NCI-H2107 treated with DMSO at 0.1 percent for 48 hours (cell line): Measurements from ENCODE around the gene MFNG.

ENCODE experiments used
- DNase-seq: peaks from one replicate; lab custom pipeline; 2025; ENCODE audit not compliant: unreplicated experiment; lab: John Stamatoyannopoulos, UW

Gene MFNG

DNA sequence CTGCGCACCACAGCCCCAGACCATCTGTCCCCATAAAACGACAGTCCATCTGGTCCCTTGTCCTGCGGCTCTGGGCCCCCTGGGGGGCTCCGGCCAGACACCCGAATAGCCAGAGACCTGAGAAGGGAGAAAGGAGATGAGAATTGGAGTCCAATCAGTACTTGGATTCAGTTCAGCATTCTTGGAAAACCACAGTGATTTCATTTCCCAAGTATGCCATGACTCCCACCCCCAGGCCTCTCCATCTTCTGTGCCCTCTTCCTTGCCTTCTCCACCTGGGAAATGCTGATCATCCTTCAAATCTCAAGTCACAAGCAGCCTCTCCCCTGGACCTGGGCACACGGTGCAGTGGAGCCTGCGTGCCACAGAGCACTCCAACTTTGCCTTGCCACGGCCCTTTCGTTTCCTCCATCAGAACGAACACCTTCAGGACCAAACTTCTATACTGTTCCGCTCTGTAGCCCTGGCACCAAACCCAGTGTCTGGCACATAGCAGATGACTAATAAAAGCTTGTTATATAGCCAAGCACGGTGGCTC is 10.9 kb upstream of the MFNG start:
- DNase-seq, result no peak

DNA sequence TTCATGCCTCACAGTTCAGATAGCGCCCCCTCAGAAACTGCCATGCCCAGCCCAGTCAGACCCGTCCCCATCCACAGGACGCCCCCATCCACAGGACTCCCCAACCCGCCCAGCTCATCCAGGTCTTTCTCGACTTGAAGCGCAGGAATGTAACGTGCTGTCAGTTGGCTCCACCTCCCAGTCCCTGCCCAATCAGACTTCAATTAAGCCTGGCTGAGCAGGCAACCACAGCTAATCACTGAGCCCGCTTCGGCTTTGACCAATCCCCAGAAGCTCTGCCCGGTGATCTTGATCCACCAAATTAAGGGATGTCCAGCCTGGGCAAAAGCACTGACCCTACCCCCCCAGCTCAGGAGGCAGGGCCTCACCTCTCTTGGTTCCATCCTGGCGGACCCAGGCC is 10.5 kb upstream of the MFNG start:
- DNase-seq, result no peak

DNA sequence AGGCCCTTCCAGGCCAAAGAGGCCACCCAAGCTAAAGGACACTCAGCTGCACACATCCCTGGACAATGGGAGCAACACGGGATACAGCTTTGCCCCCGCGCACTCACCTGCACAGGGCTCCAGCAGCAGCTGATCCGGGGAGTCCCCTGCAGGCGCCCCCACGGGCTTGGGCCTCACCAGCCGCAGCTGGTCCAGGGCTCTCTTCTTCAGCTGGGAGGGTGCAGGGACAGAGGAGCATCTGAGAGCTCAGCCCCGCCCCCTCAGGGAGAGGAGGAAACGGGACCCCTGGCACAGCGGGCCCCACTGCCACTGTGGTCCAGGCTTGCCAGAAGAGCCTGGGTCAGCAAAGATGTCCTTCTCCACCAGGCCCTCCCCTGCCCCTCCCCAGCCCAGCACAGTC is 7.8 kb upstream of the MFNG start:
- DNase-seq, result no peak

DNA sequence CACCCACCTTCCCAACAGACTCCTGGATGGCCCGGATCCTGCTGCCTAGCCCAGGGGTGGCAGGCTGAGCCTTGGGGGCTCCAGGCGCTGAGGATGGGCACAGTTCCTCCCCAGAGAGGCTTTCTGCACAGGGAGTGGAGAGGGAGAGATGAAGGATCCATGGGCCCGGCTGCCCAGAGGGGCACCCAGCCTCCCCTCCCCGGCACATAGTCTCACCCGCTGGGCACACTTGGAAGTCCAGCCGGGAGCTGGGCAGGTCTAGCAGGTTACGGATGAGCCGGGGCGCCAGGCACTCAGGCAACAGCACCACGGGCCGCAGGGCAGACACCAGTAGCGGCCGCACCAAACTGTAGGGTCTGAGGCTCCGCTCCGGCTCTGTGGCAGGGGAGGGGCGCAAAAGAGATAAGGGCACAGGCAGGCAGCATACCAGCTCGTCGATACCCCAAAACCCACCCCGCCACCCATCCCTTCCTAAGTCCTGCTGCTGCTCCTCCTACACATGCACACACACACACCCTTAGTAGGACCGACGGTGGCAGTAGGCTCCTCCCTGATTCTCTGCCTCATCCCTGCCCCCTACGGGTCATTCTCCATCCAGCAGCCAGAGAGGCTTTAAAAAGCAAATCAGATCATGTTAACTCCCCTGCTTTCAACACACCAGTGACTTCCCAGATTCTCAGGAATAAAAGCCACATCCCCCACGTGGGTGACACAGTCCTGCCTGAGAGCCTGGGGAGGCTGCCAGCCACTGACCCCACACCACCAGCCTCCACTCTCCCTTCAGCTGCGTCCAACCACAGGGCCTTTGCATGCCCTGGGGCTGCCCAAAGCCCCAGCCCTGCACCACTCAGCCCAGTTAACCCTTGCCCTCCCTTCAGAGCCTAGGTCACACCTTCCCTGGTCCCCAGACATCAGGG is 6.5 kb upstream of the MFNG start:
- DNase-seq, result no peak

DNA sequence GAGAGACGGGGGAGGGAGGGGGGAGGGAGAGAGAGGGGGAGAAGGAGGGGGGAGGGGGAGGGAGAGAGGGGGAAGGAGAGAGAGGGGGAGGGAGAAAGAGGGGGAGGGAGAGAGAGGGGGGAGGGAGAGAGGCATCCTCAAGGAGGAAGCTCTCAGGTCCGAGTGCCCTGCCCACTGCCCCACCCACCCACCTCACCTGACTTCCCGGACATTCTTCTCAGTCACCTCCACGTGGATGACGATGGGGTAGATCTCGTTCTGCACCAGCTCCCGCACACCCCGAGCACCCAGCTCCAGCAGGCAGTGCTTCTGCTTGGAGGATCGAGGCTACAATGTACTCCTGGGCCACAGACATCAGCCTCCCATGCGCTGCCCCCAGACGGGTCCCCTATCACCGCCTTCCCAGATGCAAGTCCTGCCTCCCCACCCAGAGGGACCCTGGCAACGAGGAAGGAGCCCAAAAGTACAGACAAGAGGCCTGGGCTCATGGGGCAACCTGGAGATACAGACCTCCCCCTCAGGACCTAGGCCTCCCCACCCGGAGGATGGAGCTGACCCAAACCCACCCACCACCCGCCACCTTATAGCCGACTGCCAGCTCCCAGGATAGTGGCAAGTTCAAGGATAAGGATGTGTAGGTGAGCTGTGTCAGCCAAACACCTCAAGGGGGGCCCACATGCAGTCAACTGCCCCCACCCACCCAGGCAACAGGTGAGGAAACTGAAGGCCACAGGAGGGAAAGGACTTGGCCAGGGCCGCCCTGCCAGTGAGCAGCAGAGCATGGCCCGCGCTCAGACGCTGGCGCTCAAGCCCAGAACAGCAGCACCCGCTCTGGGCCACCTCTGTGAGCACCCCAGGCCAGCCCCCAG is 5.6 kb upstream of the MFNG start:
- DNase-seq, result no peak

DNA sequence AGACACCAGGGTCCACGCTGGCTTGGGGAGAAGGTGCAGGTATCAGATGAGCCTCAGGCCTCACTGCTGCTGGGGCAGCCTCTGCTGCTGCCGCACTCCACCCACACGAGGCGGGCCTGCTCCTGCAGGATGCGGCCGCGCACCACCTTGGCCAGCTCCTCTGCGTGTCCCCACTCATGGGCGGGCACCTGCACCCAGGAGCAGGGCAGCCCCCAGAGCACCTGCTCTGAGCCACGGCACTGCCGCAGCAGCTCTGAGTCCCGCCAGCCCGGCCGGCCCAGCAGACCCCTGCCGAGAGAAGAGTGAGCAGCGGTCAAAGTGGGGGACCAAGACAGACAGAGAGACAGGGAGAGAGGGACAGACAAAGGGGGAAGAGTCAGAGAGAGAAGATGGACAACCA is 4.9 kb upstream of the MFNG start:
- no peak for DNase-seq

DNA sequence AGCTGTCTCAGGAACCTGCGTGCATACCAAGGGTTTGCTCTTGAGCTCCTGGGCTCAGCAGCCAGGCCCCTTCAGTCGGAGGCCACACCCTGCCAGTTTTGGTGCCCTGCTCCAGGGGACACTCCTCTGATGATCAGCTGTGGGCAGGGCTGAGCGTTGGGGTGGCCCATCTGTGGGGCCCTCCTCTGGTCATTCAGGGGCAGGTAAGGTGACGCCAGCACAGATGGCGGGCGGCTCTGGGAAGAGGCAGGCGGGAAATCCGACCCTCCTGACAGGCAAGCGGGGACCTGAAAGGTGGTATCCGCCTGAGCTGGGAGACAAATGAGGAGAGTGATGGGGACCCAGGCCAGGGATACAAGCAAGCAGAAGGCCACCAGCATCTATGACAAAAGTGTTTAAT is 3.8 kb upstream of the MFNG start:
- no peak for DNase-seq

DNA sequence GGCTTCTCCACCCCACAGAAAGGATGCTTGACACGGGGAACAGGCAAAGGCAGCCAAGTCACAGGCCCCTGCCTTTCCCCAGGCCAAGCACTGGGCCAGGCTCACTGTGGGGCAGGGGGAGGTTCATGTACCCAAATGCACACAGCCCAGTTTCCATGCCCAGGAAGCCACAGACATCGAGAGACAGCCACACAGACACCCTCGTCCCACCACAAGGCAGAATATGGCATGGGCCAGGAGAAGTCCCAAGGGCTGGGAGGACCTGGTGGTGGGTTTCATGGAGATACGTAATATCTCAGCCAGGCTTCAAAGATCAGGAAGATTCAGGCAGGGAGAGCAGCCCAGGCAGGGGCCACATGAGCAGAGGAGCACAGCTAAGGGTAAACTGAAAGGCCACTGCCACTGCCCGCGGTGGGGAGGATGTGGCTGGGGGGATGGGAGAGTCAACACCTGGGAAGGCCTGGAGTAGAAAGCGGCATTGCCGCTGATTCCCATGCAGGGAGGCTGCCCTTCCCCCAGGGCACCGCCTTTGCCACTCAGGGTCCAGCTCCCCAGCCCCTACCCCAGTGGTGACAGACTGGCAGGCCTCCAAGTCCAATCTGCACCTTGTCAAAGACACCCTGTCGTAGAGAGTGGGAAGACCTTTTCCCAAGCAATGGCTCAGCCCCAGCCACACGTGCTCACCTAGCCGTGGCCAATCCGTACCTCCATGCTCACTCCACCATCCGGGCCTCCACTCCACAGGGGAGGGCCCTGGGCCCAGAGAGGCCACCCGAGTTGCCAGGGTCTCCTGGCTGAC is 2.4 kb upstream of the MFNG start:
- no peak for DNase-seq

DNA sequence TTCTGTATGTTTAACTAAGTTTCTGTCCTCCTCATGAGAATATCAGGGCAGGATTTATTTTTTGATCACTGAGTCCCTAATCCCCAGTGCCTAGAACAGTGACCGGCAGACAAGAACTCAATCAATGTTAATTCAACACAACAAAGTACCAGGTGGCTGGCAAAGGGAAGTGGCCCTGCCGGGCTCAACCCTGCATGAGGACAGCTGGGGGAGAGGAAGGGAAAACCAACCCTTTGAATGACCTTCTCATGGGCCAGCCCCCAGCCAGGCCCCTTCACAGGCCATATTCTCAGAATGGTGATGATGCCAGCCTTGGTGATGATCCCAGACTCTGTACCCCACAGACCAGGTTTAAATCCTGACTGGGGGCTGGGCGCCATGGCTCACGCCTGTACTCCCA is 1.4 kb upstream of the MFNG start:
- no peak for DNase-seq

DNA sequence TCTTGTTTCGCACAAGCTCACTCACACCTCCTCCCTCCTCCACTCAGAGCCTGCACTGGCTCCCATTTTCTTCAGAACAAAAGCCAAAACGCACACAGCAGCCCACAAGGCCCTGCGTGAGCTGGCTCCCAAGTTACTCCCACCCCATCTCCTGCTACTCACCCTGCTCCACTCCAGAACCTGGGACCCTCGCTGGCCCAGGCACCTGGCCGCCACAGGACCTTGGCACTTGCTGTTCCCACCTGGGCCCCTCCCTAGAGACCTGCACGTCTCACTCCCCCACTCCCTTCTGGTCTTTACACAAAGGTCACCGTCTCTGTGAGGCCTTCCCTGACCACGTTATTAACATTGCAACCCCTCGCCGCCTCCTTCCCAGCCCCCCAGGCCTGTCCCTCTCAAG is 945 bp upstream of the MFNG start:
- no peak for DNase-seq

DNA sequence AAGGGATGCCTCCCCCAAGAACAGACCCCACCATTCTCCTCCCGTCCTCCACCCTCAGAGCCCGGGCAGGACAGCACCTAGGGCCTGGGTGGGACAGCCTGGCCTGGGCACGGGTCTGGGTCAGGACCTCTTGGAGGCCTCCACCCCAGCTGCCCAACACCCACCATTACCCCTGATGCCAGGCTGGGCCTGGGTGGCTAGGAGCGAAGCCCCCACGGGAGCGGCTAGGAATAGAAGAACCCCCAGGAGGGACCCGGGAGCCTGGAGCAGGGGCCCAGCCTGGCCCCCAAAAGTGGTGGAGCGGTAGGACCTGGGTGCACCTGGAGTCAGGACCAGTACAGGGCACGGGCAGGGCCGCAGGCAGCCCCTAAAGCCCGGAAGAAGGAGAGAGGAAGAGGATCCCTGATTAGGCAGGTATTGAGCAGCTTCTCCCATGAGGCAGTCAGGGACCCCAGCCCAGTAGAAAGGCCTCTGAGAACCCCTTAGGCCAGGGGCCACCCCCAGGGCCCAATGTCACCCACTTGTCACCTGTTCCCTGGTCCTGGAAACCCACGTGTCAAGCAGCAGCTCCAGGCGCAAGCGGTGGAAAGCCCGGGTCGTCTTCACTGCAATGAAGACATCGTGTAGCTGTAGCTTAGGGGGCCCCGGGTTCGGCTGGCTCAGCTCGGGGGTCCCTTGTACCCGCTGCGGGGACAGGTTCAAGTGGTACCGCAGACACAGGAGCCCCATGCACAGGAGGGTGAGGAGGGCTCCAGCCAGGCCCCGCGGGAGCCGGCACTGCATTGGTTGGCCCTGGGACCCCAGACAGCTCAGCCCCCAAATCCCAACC is 575 bp downstream of the MFNG start:
- no peak for DNase-seq

DNA sequence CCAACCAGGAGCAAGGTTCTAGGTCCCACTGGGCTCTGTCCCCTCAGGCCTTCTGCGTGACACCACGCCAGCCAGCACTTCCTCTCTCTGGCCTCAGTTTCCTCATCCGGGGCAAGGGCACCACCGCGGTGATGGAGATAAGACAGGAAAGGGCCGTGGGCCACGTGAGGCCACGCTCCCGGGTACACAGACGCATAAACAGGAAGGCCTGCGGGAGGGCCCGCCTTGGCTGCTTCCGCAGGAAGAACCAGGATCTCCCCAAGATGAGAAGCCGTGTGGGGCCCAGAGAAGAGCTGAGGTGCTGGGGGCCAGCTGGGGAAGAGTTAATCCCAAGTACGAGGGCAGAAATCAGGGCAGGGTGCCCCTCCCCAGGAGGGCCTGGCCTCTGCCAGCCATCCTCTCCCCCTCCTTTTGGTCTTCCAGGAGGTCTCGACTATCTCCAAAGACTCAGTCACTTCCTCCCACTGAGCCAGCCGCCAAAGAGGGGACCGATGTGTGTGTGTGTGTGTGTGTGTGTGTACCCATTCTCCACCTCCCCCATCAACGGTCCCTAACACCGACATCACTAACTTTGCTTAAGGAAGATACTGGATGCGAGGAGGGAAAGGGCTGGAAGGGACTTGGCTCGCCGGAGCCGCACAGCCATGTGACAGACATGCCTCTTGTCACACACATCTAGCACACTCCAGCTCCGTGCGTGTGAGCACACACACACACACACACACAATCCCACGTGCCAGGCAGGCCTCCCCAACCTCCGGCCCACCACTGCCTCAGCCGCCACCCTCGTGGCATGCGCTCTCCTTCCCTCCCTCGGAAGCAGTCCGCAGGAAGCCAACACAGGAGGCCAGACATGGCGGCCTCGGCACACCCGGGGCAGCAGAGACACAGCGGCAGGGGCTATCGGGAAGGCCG is 1.4 kb downstream of the MFNG start:
- DNase-seq, result no peak

DNA sequence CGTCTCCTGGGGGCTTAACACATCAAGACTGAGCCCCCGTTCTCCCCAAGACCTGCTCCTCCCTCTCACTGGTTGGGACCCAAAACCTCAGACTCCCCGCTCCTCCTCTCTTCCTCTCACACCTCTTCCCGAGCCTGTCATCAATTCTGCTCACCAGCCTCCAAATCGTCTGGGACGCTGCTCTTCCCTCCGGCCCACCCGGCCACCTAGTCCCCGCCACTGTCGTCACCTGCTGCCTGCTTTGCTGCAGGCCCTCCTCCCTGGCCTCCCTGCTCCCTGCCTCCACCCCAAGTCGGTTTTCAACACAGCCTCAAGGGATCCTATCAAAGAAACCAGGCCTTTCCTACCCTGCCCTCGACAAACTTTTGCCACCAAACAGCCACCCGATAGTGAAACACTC is 3.1 kb downstream of the MFNG start:
- DNase-seq, result no peak

DNA sequence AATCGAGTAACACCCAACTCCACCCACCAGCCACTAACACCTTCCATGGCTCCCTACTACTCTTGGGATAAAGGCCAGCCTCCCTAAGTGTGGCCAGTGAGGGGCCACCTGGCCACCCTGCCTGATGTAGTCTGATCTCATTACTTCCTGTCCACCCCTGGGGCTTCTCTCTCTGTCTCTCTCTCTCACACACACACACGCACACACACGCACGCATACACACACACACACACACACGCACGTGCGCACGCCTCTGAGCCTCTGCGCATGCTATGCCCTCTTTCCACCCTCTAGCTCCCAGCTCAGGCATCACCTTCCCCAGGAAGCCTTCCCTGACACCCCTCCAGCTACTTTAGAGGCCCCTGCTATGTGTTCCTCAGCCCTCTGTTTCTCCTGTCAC is 3.9 kb downstream of the MFNG start:
- DNase-seq, result no peak

DNA sequence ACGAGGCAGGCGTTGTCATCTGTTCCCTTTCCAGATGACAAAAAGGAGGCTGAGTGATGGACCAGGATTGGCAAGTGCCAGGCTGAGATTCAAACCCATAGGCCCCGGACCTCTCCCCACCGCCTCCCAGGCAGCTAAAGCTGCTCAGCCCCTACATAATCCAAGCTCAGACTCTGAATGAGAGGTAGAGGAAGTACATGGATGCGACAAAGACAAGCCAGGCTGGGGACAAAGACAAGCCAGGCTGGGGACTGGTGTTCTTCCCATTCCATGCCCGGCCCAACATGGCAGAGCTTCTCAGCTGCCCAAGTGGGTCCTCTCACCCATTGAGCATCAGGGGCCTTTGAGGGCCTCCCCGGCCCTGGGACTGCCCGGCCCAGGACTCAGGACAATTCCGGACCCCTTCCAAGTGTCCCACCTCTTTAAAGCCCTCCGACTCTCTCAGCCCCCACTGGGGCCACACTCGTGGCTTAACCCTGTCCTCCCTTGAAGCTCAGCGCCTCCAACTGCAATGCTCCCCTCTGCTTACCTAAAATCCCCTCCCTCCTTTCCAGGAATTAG is 4.8 kb downstream of the MFNG start:
- DNase-seq, result no peak

DNA sequence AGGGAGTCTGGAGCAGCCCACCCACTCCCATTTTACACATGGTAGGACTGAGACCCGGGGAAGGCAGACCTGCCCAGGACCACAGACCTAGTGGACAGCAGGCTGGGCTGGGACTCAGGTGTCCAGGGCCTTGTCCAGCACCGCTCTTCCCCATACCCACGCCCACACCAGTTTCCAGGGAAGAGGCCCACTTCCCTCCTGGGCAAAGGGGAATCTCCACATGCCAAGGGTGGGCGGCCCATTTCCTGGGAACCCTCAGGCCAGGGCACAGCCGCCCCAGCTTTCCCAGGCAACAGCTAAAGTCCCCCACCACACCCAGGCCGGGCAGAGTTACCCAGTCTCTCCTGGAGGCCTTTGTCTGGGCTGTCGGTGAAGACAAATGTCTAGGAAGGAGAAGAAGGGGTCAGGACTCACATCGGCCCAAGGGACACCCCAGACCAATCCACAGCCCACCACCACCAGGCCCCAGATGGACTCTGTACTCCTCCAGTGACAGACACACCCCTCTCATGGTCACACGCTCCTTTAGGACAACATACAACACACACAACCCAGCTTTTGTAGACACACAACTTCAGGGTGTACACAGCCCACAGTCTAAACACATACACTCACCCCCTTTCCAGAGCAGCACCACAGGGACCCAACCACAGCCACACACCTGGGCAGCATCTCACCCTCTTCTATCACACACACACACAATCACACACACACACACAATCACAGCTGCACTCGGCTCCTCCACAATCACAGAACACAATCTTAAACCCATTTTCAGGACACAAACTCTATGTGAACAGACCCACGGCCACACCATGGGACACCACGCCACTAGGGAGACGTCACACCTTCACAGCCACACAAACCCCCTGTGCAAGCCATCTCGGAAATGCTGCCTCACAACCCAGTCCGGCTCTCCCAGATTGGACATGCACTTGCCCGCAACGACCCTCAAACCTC is 5.5 kb downstream of the MFNG start:
- no peak for DNase-seq

DNA sequence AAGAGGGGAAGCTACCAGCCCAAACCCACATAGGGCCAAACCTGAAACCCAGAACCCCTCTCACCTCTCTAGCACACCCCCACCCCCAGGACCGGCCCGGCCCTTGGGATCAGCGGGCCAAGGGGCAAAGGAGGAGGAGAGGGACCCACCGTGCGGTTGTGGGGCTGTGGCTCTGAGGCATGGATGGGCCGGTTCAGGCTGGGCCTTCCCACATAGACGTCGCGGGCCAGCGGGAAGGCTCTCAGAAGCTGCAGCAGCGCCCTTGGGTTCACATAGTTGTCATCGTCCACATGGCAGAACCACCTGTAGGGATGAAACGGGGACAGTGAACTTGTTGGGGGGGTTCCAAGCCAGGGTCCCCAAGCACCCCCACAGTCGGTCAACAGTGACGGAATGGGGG is 7.0 kb downstream of the MFNG start:
- no peak for DNase-seq
